D341Med (cell line): ENCODE measurements around the gene NOL8.

Experiments used
- DNase-seq: peaks from one replicate; pipeline ENCODE4 v3.0.0; 2012; ENCODE audit warnings: low spot score

NOL8 gene

DNA sequence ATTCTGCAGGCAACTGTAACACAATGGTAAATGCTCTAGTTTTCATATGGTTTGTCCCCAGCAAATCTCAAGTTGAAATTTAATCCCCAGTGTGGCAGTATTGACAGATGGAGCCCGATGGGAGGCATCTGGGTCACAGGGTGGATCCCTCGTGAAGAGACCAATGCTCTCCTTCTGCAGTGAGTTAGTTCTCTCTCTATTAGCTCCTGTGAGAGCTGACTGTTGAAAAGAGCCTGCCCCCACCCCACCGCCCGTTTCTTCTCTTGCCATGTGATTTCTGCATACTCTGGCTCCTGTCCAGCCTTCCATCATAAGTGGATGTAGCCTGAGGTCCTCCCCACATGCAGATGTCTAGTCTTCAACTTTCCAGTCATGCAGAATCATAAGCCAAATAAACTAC, 58.7 kb downstream of the NOL8 start:
- peak; percentile 52 for DNase-seq

DNA sequence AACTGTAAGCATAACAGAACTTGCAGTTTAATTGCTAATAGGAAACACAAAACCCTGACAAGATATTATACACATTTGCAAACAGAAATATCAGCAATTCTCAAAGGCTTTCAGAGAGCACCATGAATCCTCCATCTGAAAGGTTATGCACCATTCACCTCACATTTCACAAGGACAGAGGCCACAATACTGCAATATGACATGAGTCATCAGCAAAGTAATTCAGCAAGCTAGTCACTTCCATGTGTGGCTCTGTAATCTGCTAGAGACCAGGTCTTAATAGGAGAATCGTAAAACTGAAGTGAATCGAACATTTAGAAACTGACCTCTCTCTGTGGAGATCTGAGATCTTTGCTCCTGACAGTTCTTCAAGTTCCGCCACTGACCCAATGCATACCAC, 60.0 kb downstream of the NOL8 start:
- no peak for DNase-seq

DNA sequence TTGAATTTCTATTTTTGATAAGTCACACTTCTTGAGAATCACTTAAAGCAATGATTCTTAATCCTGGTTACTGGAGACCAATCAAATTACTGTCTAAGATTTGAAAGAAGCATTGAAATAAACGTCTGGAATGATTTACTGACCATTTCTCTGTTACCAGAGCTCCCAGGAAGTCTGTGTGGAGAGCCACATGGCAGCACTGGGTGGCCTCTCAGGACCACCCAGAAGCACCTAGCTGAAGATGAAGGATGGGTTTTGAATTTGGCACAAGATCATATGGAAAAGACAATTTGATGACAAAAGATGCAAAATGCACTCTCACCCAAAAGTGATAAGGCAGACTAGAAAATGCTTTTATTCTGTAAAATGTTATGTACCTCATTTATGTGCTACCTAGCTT, 62.0 kb downstream of the NOL8 start:
- DNase-seq, result no peak

DNA sequence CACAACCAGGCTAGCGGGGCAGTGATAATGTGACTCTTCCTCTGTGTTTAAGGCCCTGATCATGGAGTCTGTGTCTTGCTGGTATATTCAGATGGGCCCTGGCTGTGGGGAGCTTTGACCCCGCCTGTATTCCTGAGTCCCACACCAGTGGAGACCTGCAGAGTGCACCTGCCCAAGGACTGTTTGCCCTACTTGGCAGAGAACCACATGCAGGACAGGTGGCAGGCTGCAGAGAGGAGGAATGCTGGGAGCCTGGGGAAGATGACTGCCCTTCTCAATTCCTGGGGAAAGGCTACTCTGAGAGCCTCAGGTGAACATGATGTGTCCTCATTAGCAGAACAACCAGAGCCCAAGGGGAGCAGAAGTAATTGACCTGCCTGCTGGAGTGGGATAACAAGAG, 67.8 kb downstream of the NOL8 start:
- DNase-seq, result no peak

- DNase-seq, result no peak
Observed at GRCh38 chr9:92254381-92255337, 70.5 kb downstream of the NOL8 start.

- DNase-seq, result no peak
Observed at GRCh38 chr9:92253656-92254055, 71.5 kb downstream of the NOL8 start.

DNA sequence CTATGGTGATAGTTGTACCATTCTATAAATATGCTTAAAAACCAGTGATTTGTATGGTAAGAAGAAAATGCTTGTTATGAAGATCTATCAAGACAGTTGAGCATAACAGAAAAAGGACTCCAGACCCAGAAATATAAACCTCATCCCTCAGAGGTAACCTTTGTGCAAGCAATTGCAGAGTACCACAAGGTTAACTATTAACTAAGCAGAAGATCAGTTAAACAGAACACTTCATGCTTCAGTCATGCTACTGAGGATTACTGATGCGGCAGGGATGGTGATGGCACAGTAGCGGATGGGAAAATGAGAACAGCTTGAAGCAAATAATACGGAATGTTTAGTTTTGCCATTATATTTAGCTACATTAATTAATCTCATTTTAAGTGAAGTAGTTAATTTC, 77.2 kb downstream of the NOL8 start:
- DNase-seq, result no peak
